Mesenchymal stem cell (in vitro differentiated cells and primary cell): Measurements from ENCODE around the gene TEX29.

Experiments used
- DNase-seq: peaks from one replicate; pipeline ENCODE4 v3.0.0-alpha.2; 2013
- H2AFZ ChIP-seq: one replicate; pipeline ENCODE4 v1.6.1; 2013; ENCODE audit warnings: low read depth, mild to moderate bottlenecking, control low read depth, inconsistent platforms, low read length, moderate library complexity
- H2AK5ac ChIP-seq: 2 replicates; pipeline ENCODE4 v1.6.1; 2013; ENCODE audit warnings: low read length, moderate library complexity, mild to moderate bottlenecking, inconsistent platforms; ENCODE audit not compliant: severe bottlenecking
- H2BK120ac ChIP-seq: one replicate; pipeline ENCODE4 v1.6.1; 2013; ENCODE audit warnings: low read depth, mild to moderate bottlenecking, inconsistent platforms, low read length, moderate library complexity
- H2BK12ac ChIP-seq, 2 experiments: one replicate each; pipeline ENCODE4 v1.6.1; 2013; ENCODE audit warnings: inconsistent platforms in 2 of 2, low read length in 2 of 2, mild to moderate bottlenecking in 2 of 2, moderate library complexity in 2 of 2, control low read depth in 1 of 2
- H2BK15ac ChIP-seq: one replicate; pipeline ENCODE4 v1.6.1; 2013; ENCODE audit warnings: mild to moderate bottlenecking, low read depth, inconsistent platforms; ENCODE audit not compliant: poor library complexity, severe bottlenecking
- H2BK5ac ChIP-seq: 2 replicates; pipeline ENCODE4 v1.6.1; 2013; ENCODE audit warnings: low read depth, mild to moderate bottlenecking, low read length, control low read depth, inconsistent platforms; ENCODE audit not compliant: poor library complexity, severe bottlenecking
- H3K14ac ChIP-seq, 2 experiments: one replicate each; pipeline ENCODE4 v1.6.1; 2013; ENCODE audit warnings: inconsistent platforms in 2 of 2, low read length in 2 of 2, control low read depth in 1 of 2, mild to moderate bottlenecking in 1 of 2, moderate library complexity in 1 of 2
- H3K18ac ChIP-seq, 2 experiments: one replicate each; pipeline ENCODE4 v1.6.1; 2013; ENCODE audit warnings: inconsistent platforms in 2 of 2, low read length in 2 of 2, control low read depth in 1 of 2, low read depth in 1 of 2, mild to moderate bottlenecking in 1 of 2
- H3K23ac ChIP-seq, 2 experiments: one replicate each; pipeline ENCODE4 v1.6.1; 2013; ENCODE audit warnings: inconsistent platforms in 2 of 2, low read length in 2 of 2, mild to moderate bottlenecking in 2 of 2, moderate library complexity in 2 of 2, control low read depth in 1 of 2
- H3K27ac ChIP-seq: 2 replicates; pipeline ENCODE4 v1.5.1; 2013; ENCODE audit warnings: mild to moderate bottlenecking, moderate library complexity, low read length, control low read depth, inconsistent platforms; ENCODE audit not compliant: poor library complexity, severe bottlenecking
- H3K27me3 ChIP-seq, 2 experiments: 2 replicates each; pipeline versions ENCODE4 v1.6.1 to v1.7.0; 2013; ENCODE audit warnings: low read length in 2 of 2, mild to moderate bottlenecking in 2 of 2, moderate library complexity in 2 of 2, control low read depth in 1 of 2, inconsistent platforms in 1 of 2; ENCODE audit not compliant: control insufficient read depth in 1 of 2, insufficient read depth in 1 of 2
- H3K36me3 ChIP-seq, 2 experiments: 2 replicates each; pipeline versions ENCODE4 v1.6.1 to v1.7.0; 2013; ENCODE audit warnings: low read length in 2 of 2, control low read depth in 1 of 2, inconsistent platforms in 1 of 2, low read depth in 1 of 2, mild to moderate bottlenecking in 1 of 2; ENCODE audit not compliant: insufficient read depth in 2 of 2, control insufficient read depth in 1 of 2
- H3K4ac ChIP-seq, 2 experiments: one replicate each; pipeline ENCODE4 v1.6.1; 2013; ENCODE audit warnings: inconsistent platforms in 2 of 2, low read length in 2 of 2, mild to moderate bottlenecking in 2 of 2, moderate library complexity in 2 of 2, control low read depth in 1 of 2, low read depth in 1 of 2
- H3K4me1 ChIP-seq: 2 replicates; pipeline ENCODE4 v1.6.1; 2013; ENCODE audit warnings: low read depth, low read length, control low read depth; ENCODE audit not compliant: control insufficient read depth, insufficient read depth
- H3K4me2 ChIP-seq: 2 replicates; pipeline ENCODE4 v1.6.1; 2013; ENCODE audit warnings: low read length, mild to moderate bottlenecking, inconsistent platforms; ENCODE audit not compliant: poor library complexity, severe bottlenecking
- H3K4me3 ChIP-seq, 2 experiments: 2 replicates each; pipeline versions ENCODE4 v1.5.1 to v1.7.0; 2013; ENCODE audit warnings: low read length in 2 of 2, mild to moderate bottlenecking in 2 of 2, control low read depth in 1 of 2, low read depth in 1 of 2; ENCODE audit not compliant: insufficient read depth in 1 of 2
- H3K79me1 ChIP-seq: replicated peaks from 2 replicates; pipeline ENCODE4 v1.6.1; 2013; ENCODE audit warnings: mild to moderate bottlenecking, control low read depth, low read length, inconsistent platforms; ENCODE audit not compliant: poor library complexity, severe bottlenecking
- H3K9ac ChIP-seq: 2 replicates; pipeline ENCODE4 v1.7.0; 2013; ENCODE audit warnings: mild to moderate bottlenecking, low read length, moderate library complexity
- H3K9me3 ChIP-seq: 2 replicates; pipeline ENCODE4 v1.7.0; 2013; ENCODE audit warnings: mild to moderate bottlenecking, low read length; ENCODE audit not compliant: control insufficient read depth
- H4K8ac ChIP-seq: one replicate; pipeline ENCODE4 v1.6.1; 2013; ENCODE audit warnings: inconsistent platforms, mild to moderate bottlenecking, low read length, moderate library complexity
- H4K91ac ChIP-seq: one replicate; pipeline ENCODE4 v1.6.1; 2013; ENCODE audit warnings: mild to moderate bottlenecking, low read length, inconsistent platforms
- WGBS: methylation state at CpG from one replicate; pipeline ENCODE4 v1.1.7; 2013; ENCODE audit warnings: mixed read lengths; 5-methylcytosine and 5-hydroxymethylcytosine counted together

TEX29 gene

GRCh38 chr13:111325941-111326620 lies 5.6 kb downstream of the TEX29 start:
- H4K91ac ChIP-seq = no peak overlapping the region
- no peak overlapping the region for H3K18ac ChIP-seq
- no peak overlapping the region for H3K4ac ChIP-seq
- H2BK120ac ChIP-seq = no peak overlapping the region
- H3K79me1 ChIP-seq = no peaks in the 10 kb centered on the region
- no peak overlapping the region for H2BK5ac ChIP-seq
- H2AFZ ChIP-seq = no peak overlapping the region
- no peaks in the 10 kb centered on the region for H3K4me1 ChIP-seq
- DNase-seq = no peak
- no peak overlapping the region for H3K4me3 ChIP-seq
- no peak overlapping the region for H3K9ac ChIP-seq
- H2AK5ac ChIP-seq = no peak overlapping the region
- H3K9me3 ChIP-seq = no peaks in the 10 kb centered on the region
- no peak overlapping the region for H2BK12ac ChIP-seq
- H4K8ac ChIP-seq = no peak overlapping the region
- peaks cover 0 to 18% of the 10 kb centered on the region in 2 experiments for H3K27me3 ChIP-seq
- H3K36me3 ChIP-seq = no peaks in the 10 kb centered on the region
- 93% methylated on average over 33 of the region's 37 CpGs for WGBS
- H3K27ac ChIP-seq = no peak overlapping the region
- H3K23ac ChIP-seq = no peak overlapping the region
- no peak overlapping the region for H2BK15ac ChIP-seq
- H3K4me2 ChIP-seq = no peak overlapping the region
- no peak overlapping the region for H3K14ac ChIP-seq

GRCh38 chr13:111326621-111326965 lies 6.2 kb downstream of the TEX29 start:
- no peak overlapping the region for H3K9ac ChIP-seq
- DNase-seq = no peak
- H3K18ac ChIP-seq = no peak overlapping the region
- H3K27me3 ChIP-seq = peaks cover 0 to 18% of the 10 kb centered on the region in 2 experiments
- H3K27ac ChIP-seq = no peak overlapping the region
- no peak overlapping the region for H3K4me3 ChIP-seq
- H3K9me3 ChIP-seq = no peaks in the 10 kb centered on the region
- H3K4me1 ChIP-seq = no peaks in the 10 kb centered on the region
- no peak overlapping the region for H2BK5ac ChIP-seq
- 89% methylated on average over 15 of the region's 15 CpGs for WGBS
- H2AK5ac ChIP-seq = no peak overlapping the region
- H2BK12ac ChIP-seq = no peak overlapping the region
- no peak overlapping the region for H2BK120ac ChIP-seq
- no peaks in the 10 kb centered on the region for H3K79me1 ChIP-seq
- no peaks in the 10 kb centered on the region for H3K36me3 ChIP-seq
- H4K8ac ChIP-seq = no peak overlapping the region
- H2AFZ ChIP-seq = no peak overlapping the region
- H2BK15ac ChIP-seq = no peak overlapping the region
- no peak overlapping the region for H3K4ac ChIP-seq
- H3K4me2 ChIP-seq = no peak overlapping the region
- H3K14ac ChIP-seq = no peak overlapping the region
- no peak overlapping the region for H3K23ac ChIP-seq
- no peak overlapping the region for H4K91ac ChIP-seq

GRCh38 chr13:111326981-111327642 lies 6.7 kb downstream of the TEX29 start:
- H3K79me1 ChIP-seq = no peaks in the 10 kb centered on the region
- no peak overlapping the region for H3K9ac ChIP-seq
- no peak overlapping the region for H3K23ac ChIP-seq
- no peak overlapping the region for H2BK15ac ChIP-seq
- no peak overlapping the region for H2BK5ac ChIP-seq
- H3K27ac ChIP-seq = no peak overlapping the region
- no peak overlapping the region for H4K91ac ChIP-seq
- H3K18ac ChIP-seq = no peak overlapping the region
- H2BK120ac ChIP-seq = no peak overlapping the region
- whole genome bisulfite sequencing = 93% methylated on average over 16 of the region's 16 CpGs
- no peak overlapping the region for H4K8ac ChIP-seq
- no peak overlapping the region for H3K4me3 ChIP-seq
- H3K27me3 ChIP-seq = peaks cover 0 to 18% of the 10 kb centered on the region in 2 experiments
- H3K9me3 ChIP-seq = no peaks in the 10 kb centered on the region
- H3K4me2 ChIP-seq = no peak overlapping the region
- H2AFZ ChIP-seq = no peak overlapping the region
- H3K4me1 ChIP-seq = no peaks in the 10 kb centered on the region
- DNase-seq = no peak
- no peak overlapping the region for H3K4ac ChIP-seq
- no peak overlapping the region for H2BK12ac ChIP-seq
- no peak overlapping the region for H2AK5ac ChIP-seq
- H3K36me3 ChIP-seq = no peaks in the 10 kb centered on the region
- H3K14ac ChIP-seq = no peak overlapping the region

GRCh38 chr13:111327730-111328573 lies 7.5 kb downstream of the TEX29 start:
- Histone ChIP-seq H2AFZ (no peak overlapping the region), H2BK12ac (no peak overlapping the region), H3K27ac (no peak overlapping the region), H3K36me3 (no peaks in the 10 kb centered on the region), H3K9ac (no peak overlapping the region), H3K23ac (peak overlapping the region in 1 of 2 experiments; percentile 51), H2BK5ac (no peak overlapping the region), H2BK15ac (no peak overlapping the region), H3K9me3 (no peaks in the 10 kb centered on the region), H3K18ac (no peak overlapping the region), H3K27me3 (peaks cover 0 to 14% of the 10 kb centered on the region in 2 experiments), H3K4ac (no peak overlapping the region), H4K8ac (no peak overlapping the region), H3K4me3 (no peak overlapping the region), H3K4me1 (no peaks in the 10 kb centered on the region), H3K14ac (no peak overlapping the region), H3K4me2 (no peak overlapping the region), H4K91ac (no peak overlapping the region), H2BK120ac (no peak overlapping the region), H2AK5ac (no peak overlapping the region), H3K79me1 (no peaks in the 10 kb centered on the region)
- 92% methylated on average over 30 of the region's 32 CpGs for WGBS
- no peak for DNase-seq
